Ascending aorta (tissue), 2 donors: ENCODE data around the gene MAML2. TPM values are rescaled to one million over a fixed set of nuclear protein-coding genes. Genes with fewer than 3 reads are reported as not detected.

Experiments used
- DNase-seq, 2 donors: peaks; one replicate each; pipeline ENCODE4 v3.0.0-alpha.2; 2019; ENCODE audit warnings: low spot score in 2 of 2
- H3K27ac ChIP-seq, 2 donors: fragments of 200-600 bp; sonication (generic); one replicate each; pipeline ENCODE4 v1.5.1; 2016 to 2017; ENCODE audit warnings: mild to moderate bottlenecking in 1 of 2
- H3K27me3 ChIP-seq: fragments of 200-600 bp; sonication (generic); one replicate; pipeline ENCODE4 v1.5.1; 2017
- H3K36me3 ChIP-seq, 2 donors: fragments of 200-600 bp; sonication (generic); one replicate each; pipeline ENCODE4 v1.5.1; 2016
- H3K4me1 ChIP-seq, 2 donors: fragments of 200-600 bp; sonication (generic); one replicate each; pipeline ENCODE4 v1.5.1; 2016 to 2017; ENCODE audit warnings: mild to moderate bottlenecking in 1 of 2
- H3K4me3 ChIP-seq, 2 donors: fragments of 200-600 bp; sonication (generic); one replicate each; pipeline ENCODE4 v1.5.1; 2016 to 2017; ENCODE audit warnings: mild to moderate bottlenecking in 1 of 2
- H3K9me3 ChIP-seq, 2 donors: fragments of 200-600 bp; sonication (generic); one replicate each; pipeline ENCODE4 v1.5.1; 2016
- intact Hi-C: fragments of 100-400 bp; cut with DNase I; formaldehyde crosslinking; loops from one replicate; pipeline ENCODE4 v1.15.1; 2023
- total RNA-seq: library from RNA; depleted of rRNA; stranded (reverse); fragments of >200 nt; gene quantifications from one replicate; pipeline ENCODE4 v1.1.0, GENCODE V29; 2016
- TF ChIP-seq, protein P1 (sequence below), 3 experiments: fragments of 200-600 bp in 2 of 3; fragments of 450-650 bp in 1 of 3; sonication (generic) in 2 of 3; IDR thresholded peaks; one replicate each; pipeline ENCODE4 v1.5.1; 2016 to 2019; ENCODE audit warnings: antibody characterized with exemption in 3 of 3, mild to moderate bottlenecking in 1 of 3, moderate library complexity in 1 of 3

Gene MAML2
- total RNA-seq, 1 donor from 2014 or later = 13.2 TPM

DNA sequence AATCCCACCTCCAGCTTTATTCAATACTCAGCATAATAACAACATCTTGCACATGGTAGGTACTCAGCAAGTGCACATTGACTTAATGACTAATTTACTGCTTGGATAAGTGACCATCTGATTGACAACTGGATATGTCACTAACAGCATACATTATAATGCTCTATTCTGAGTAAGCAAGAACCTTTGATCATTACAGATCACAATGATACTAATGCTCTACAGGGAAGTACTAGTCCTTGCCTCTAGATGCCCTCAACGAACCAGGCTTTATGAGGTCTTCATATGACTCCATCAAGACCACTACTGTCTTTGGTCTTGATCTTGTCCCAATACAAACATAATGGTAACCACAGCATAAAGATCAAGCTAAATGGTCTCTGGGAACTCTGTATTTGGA lies 251.5 kb downstream of the MAML2 start:
- peaks cover 0 to 10% of the 10 kb centered on the region in 2 donors for H3K4me1 ChIP-seq
- peaks cover 2 to 14% of the 10 kb centered on the region in 2 donors for H3K36me3 ChIP-seq
- no peak overlapping the region for H3K4me3 ChIP-seq
- no peak for DNase-seq
- TF ChIP-seq, protein P1, sequence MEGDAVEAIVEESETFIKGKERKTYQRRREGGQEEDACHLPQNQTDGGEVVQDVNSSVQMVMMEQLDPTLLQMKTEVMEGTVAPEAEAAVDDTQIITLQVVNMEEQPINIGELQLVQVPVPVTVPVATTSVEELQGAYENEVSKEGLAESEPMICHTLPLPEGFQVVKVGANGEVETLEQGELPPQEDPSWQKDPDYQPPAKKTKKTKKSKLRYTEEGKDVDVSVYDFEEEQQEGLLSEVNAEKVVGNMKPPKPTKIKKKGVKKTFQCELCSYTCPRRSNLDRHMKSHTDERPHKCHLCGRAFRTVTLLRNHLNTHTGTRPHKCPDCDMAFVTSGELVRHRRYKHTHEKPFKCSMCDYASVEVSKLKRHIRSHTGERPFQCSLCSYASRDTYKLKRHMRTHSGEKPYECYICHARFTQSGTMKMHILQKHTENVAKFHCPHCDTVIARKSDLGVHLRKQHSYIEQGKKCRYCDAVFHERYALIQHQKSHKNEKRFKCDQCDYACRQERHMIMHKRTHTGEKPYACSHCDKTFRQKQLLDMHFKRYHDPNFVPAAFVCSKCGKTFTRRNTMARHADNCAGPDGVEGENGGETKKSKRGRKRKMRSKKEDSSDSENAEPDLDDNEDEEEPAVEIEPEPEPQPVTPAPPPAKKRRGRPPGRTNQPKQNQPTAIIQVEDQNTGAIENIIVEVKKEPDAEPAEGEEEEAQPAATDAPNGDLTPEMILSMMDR (IDR thresholded peaks at IDR 0.05) = no peak
- no peaks in the 10 kb centered on the region for H3K27me3 ChIP-seq
- intact Hi-C loops = no loop called here
- H3K9me3 ChIP-seq = no peaks in the 10 kb centered on the region
- H3K27ac ChIP-seq = no peak overlapping the region

DNA sequence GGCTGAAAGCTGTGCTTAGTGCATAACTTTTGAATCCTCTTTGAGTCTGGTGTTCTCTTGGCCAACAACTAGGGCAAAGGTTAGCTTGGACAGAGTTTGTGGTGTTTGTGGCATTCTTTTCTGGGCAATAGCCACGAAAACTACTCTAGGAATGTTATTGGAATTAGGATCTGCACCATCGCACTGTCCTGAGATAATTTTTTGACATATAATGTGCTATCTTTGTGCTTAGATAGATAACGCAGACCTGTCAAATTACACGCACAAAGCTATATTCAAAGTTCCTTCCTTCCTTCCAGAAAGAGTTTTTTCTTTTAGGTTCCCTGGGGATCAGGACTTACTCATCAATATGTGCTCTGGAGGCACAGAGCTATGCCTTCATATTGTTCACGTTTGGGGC lies 252.3 kb downstream of the MAML2 start:
- H3K27me3 ChIP-seq = no peaks in the 10 kb centered on the region
- no peak for DNase-seq
- H3K4me3 ChIP-seq = no peak overlapping the region
- H3K36me3 ChIP-seq = peaks cover 2 to 14% of the 10 kb centered on the region in 2 donors
- no peak overlapping the region for H3K27ac ChIP-seq
- no peaks in the 10 kb centered on the region for H3K9me3 ChIP-seq
- intact Hi-C loops = no loop called here
- peaks cover 0 to 10% of the 10 kb centered on the region in 2 donors for H3K4me1 ChIP-seq
- TF ChIP-seq, protein P1 (IDR thresholded peaks at IDR 0.05) = no peak

DNA sequence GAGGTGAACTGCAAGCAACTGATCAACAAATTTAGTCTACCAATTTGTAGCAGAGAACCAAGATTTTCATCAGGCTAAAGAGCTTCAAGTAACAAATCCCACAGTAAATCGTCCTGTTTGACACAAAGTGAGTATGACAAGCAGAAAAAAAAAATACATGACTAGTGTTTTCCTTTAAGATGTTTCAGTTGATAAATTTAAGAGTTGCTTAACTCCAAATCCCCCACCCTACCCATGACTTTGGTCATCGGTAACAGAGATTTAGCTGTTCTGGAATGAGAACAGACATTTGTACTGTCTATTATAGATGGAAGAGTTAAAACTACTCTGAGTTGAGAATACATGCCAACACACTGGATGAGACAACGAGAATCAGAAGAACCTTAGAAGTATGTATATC lies 254.1 kb downstream of the MAML2 start:
- DNase-seq = no peak
- Histone ChIP-seq H3K4me1 (peaks cover 0 to 10% of the 10 kb centered on the region in 2 donors), H3K4me3 (no peak overlapping the region), H3K27me3 (no peaks in the 10 kb centered on the region), H3K36me3 (peaks cover 2 to 14% of the 10 kb centered on the region in 2 donors), H3K27ac (no peak overlapping the region), H3K9me3 (no peaks in the 10 kb centered on the region)
- intact Hi-C loops = no loop called here
- TF ChIP-seq, protein P1 (IDR thresholded peaks at IDR 0.05) = no peak

DNA sequence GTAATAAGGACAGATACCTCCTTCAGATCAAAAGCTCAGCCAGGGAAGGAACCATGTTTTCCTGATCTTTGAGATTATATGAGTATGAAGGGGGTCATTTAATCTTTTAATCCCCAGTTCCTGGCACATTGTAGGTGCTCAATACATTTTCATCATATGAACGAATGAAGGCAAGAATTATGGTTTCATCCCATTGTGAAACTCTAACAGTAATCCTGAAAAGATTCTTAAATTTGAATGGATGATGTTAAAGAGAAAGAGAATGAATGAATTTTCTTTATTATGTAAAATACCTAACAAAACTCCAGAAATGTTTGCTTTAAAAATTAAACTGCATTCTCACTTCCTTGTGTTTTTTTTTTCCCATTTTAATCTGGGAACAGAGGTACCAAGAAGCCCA lies 256.9 kb downstream of the MAML2 start:
- Histone ChIP-seq H3K9me3 (no peaks in the 10 kb centered on the region), H3K27ac (no peak overlapping the region), H3K36me3 (no peaks in the 10 kb centered on the region), H3K4me1 (peaks cover 0 to 10% of the 10 kb centered on the region in 2 donors), H3K27me3 (no peaks in the 10 kb centered on the region), H3K4me3 (no peak overlapping the region)
- intact Hi-C loops = no loop called here
- TF ChIP-seq, protein P1 (IDR thresholded peaks at IDR 0.05) = no peak
- DNase-seq = no peak

DNA sequence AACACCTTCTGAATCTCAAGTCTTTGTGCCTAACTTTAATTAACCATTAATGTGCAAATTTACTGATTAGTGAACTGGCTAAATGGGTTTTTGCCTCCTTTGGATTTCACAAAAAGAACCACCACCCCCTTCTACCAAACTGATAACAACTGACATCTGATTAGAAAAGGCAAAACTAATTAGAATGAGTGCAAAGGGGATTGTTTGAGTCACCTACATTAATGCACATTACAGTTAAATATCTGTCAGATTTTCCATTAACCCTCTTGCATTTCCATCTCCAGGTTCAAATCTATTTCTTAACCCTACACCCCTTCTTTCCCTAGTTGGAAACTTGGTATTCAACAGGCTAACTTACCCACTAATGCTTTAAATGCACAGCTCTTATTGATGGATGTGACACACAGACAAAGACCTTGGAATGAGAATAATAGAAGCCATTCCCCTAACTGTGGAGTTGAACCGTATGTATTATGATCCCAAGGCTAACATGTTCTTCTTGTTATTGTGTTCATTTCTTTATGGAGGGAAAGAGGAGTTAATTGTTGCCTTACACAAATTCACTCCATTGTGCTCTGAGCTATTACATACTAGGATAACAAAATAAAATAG lies 257.6 kb downstream of the MAML2 start:
- Histone ChIP-seq H3K27ac (no peak overlapping the region), H3K4me3 (no peak overlapping the region), H3K36me3 (no peaks in the 10 kb centered on the region), H3K27me3 (no peaks in the 10 kb centered on the region), H3K4me1 (peaks cover 0 to 8% of the 10 kb centered on the region in 2 donors), H3K9me3 (no peaks in the 10 kb centered on the region)
- intact Hi-C loops = no loop called here
- TF ChIP-seq, protein P1 (IDR thresholded peaks at IDR 0.05) = no peak
- DNase-seq = no peak
